GM18519 (cell line): Measurements from ENCODE around the gene GPR137.

ENCODE experiments used
- ATAC-seq: cut with Tn5 transposase; IDR thresholded peaks from one replicate; pipeline ENCODE4 v1.9.1; 2021; ENCODE audit warnings: mild to moderate bottlenecking, moderate library complexity; ENCODE audit not compliant: unreplicated experiment, low FRiP score

Gene GPR137

GRCh38 chr11:64263021-64263946, 22.4 kb upstream of the GPR137 start:
- no peak for ATAC-seq

GRCh38 chr11:64263947-64264317, 21.7 kb upstream of the GPR137 start:
- no peak for ATAC-seq

- ATAC-seq, result no peak
Observed at GRCh38 chr11:64264371-64264852, 21.2 kb upstream of the GPR137 start.

- no peak for ATAC-seq
Observed at GRCh38 chr11:64265176-64266160, 20.2 kb upstream of the GPR137 start.

GRCh38 chr11:64266339-64266738, 19.3 kb upstream of the GPR137 start:
- no peak for ATAC-seq

GRCh38 chr11:64267207-64267945, 18.3 kb upstream of the GPR137 start:
- ATAC-seq, result no peak

GRCh38 chr11:64268025-64268892, 17.4 kb upstream of the GPR137 start:
- ATAC-seq, result no peak

- ATAC-seq, result peak; percentile 11
Observed at GRCh38 chr11:64268893-64269539, 16.6 kb upstream of the GPR137 start.

- peak; percentile 44 for ATAC-seq
Observed at GRCh38 chr11:64269540-64270220, 16.0 kb upstream of the GPR137 start.

GRCh38 chr11:64275031-64275800, 10.4 kb upstream of the GPR137 start:
- ATAC-seq, result no peak

- no peak for ATAC-seq
Observed at GRCh38 chr11:64275841-64276240, 9.8 kb upstream of the GPR137 start.

- no peak for ATAC-seq
Observed at GRCh38 chr11:64276653-64277431, 8.8 kb upstream of the GPR137 start.

- ATAC-seq, result no peak
Observed at GRCh38 chr11:64278576-64279190, 7.0 kb upstream of the GPR137 start.

- ATAC-seq, result no peak
Observed at GRCh38 chr11:64281957-64282770, 3.5 kb upstream of the GPR137 start.

GRCh38 chr11:64283092-64283491, 2.6 kb upstream of the GPR137 start:
- no peak for ATAC-seq
